ENCODE data around the gene SYNE4.

DNA sequence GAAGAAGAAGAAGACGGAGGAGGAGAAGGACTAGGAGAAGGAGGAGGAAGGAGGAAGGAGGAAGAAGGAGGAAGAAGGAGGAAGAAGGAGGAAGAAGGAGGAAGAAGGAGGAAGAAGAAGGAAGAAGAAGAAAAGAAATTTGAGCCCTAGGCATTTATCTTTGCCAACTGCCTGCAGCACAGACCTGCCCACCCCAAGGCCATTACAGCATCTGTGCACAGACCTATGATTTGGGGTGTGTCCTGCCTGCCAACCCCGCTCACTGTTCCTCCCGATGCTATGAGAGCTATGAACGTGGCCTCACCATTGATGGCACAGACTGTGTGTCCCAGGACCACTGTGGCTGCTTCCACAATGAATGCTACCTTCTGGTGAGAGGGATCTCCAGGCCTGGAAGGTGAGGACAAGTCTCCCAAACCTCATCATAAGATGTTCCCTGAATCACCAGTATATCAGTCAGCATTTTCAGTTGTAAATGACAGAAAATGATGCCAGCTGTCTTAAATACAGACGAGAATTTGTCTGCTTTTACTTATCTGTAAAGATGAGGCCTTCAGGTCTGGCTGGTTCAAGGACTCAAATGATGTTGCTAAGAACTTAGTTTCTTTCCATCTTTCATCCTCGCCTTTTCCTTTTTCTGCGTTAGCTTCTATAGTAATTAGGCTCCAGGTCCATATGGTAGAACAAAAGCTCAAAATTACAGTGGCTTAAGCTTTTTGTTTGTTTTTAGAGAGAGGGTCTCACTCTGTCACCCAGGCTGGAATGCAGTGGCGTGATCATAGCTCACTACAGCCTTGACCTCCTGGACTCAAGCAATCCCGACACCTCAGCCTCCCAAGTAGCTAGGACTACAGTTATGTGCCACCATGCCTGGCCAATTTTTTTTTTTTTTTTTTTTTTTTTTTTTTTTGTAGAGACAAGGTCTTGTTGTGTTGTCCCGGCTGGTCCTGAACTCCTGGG, 17.6 kb downstream of the SYNE4 start:
- TF ChIP-seq EP300 (IDR thresholded peaks at IDR 0.05; ENCODE audit: low read depth) (no peak), POLR2A (IDR thresholded peaks at IDR 0.05) (no peak), CTCF (IDR thresholded peaks at IDR 0.05) (no peak), POLR2AphosphoS5 (IDR thresholded peaks at IDR 0.05) (no peak)
